NB4 (cell line): ENCODE data around the gene ELL.

Source experiments
- DNase-seq: peaks from one replicate; pipeline ENCODE4 v3.0.0; 2010; ENCODE audit warnings: low read depth
- H3K4me3 ChIP-seq: one replicate; pipeline ENCODE4 v1.5.1; 2011; ENCODE audit warnings: mild to moderate bottlenecking, low read depth, low read length, moderate library complexity
- MAX ChIP-seq: IDR thresholded peaks from 2 replicates; pipeline ENCODE4 v1.6.1; 2011; ENCODE audit warnings: low read depth, low read length
- MYC ChIP-seq: IDR thresholded peaks from 2 replicates; pipeline ENCODE4 v1.6.1; 2011; ENCODE audit warnings: low read depth, low read length
- POLR2A ChIP-seq: IDR thresholded peaks from 2 replicates; pipeline ENCODE4 v1.6.1; 2011; ENCODE audit warnings: mild to moderate bottlenecking; ENCODE audit not compliant: insufficient read length; ENCODE audit errors: extremely low read depth
- TF ChIP-seq, protein P1 (sequence below): IDR thresholded peaks from one replicate; pipeline ENCODE4 v1.5.1; 2012; ENCODE audit warnings: low read depth, low read length

ELL gene

GRCh38 chr19:18521692-18522123, at the start of gene ELL:
TSS of gene ELL (minus strand) at chr19:18522070. CDS start at chr19:18522055, 15 bp downstream.
- peak within 1 kb of the TSS; percentile 83 for H3K4me3 ChIP-seq
- DNase-seq: no peak
- TF ChIP-seq POLR2A (peak; percentile 83), MYC (0 out of 2 replicates have a peak, but pooled peaks have one; percentile 3), MAX (no peak)
- TF ChIP-seq, protein P1, sequence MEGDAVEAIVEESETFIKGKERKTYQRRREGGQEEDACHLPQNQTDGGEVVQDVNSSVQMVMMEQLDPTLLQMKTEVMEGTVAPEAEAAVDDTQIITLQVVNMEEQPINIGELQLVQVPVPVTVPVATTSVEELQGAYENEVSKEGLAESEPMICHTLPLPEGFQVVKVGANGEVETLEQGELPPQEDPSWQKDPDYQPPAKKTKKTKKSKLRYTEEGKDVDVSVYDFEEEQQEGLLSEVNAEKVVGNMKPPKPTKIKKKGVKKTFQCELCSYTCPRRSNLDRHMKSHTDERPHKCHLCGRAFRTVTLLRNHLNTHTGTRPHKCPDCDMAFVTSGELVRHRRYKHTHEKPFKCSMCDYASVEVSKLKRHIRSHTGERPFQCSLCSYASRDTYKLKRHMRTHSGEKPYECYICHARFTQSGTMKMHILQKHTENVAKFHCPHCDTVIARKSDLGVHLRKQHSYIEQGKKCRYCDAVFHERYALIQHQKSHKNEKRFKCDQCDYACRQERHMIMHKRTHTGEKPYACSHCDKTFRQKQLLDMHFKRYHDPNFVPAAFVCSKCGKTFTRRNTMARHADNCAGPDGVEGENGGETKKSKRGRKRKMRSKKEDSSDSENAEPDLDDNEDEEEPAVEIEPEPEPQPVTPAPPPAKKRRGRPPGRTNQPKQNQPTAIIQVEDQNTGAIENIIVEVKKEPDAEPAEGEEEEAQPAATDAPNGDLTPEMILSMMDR: no peak

- no peak overlapping the region for H3K4me3 ChIP-seq
- no peak for DNase-seq
- TF ChIP-seq MYC (no peak), MAX (no peak), POLR2A (no peak)
- TF ChIP-seq, protein P1: no peak
These were observed 46.5 kb upstream of the ELL start for GRCh38 chr19:18568367-18568766.

- TF ChIP-seq POLR2A: no peak
- no peak for TF ChIP-seq MAX
- TF ChIP-seq, protein P1: no peak
- TF ChIP-seq MYC: no peak
- no peak overlapping the region for H3K4me3 ChIP-seq
- no peak for DNase-seq
These were observed 45.1 kb upstream of the ELL start for GRCh38 chr19:18566953-18567352.

DNA sequence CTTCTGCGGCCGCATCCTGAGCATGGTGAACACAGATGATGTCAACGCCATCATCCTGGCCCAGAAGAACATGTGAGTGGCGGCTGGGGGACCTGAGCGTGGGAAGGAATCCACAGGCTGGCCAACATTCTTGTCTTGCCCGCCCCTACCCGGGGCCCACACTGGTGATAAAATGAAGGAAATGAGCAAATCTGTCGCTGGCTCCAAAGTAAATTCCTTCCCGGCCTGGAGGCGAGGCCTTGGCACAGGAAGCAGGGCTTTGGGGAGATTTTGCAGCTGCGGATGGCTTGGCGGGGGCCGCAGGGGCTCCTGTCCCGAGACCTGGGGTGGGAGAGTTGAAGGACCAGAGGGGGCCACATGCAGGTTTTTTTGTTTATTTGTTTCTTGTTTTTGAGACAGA, 40.2 kb upstream of the ELL start:
- no peak for TF ChIP-seq MYC
- no peak for TF ChIP-seq POLR2A
- TF ChIP-seq MAX: no peak
- TF ChIP-seq, protein P1: no peak
- DNase-seq: no peak

GRCh38 chr19:18559685-18560084, 37.8 kb upstream of the ELL start:
- DNase-seq: no peak
- TF ChIP-seq MAX (no peak), POLR2A (no peak), MYC (no peak)
- TF ChIP-seq, protein P1: no peak
- no peak overlapping the region for H3K4me3 ChIP-seq

More for the DNA sequence above, 40.2 kb upstream of the ELL start:
- H3K4me3 ChIP-seq: no peak overlapping the region
